Endothelial cell of umbilical vein (primary cell): ENCODE data around the gene ADGB. TPM values are rescaled to one million over a fixed set of nuclear protein-coding genes. Genes with fewer than 3 reads are reported as not detected.

Source experiments
- BruUV-seq: library from RNA; stranded (reverse); fragments of 400-500 nt; replicated peaks from 2 replicates; lab custom pipeline; 2021; lab: Mats Ljungman, UMichigan
- CTCF ChIA-PET: fragments of 300-600, 350-600 bp; sonication (Branson Sonifier 250); formaldehyde crosslinking; loops from one replicate; lab custom pipeline; 2021; ENCODE audit warnings: antibody characterized with exemption, inconsistent platforms; lab: Charles Lee
- POLR2A ChIA-PET: fragments of 300-600, 350-600 bp; sonication (Branson Sonifier 250); formaldehyde crosslinking; loops from one replicate; lab custom pipeline; 2021; ENCODE audit warnings: antibody characterized with exemption, inconsistent platforms; lab: Charles Lee
- DNase-seq: peaks from one replicate; pipeline ENCODE4 v3.0.0-alpha.2; 2011; ENCODE audit warnings: low read depth, low spot score
- FAIRE-seq: peaks from 2 replicates; lab custom pipeline; 2011; peaks lifted over from hg19 to GRCh38; lab: Jason Lieb, UNC
- H2AFZ ChIP-seq: 2 replicates; pipeline ENCODE4 v1.6.0; 2012; ENCODE audit warnings: low read depth, low read length, control low read depth, inconsistent platforms
- H3K27ac ChIP-seq: 2 replicates; pipeline ENCODE4 v1.5.1; 2011; ENCODE audit warnings: low read depth, mild to moderate bottlenecking, control low read depth, low read length, moderate library complexity; ENCODE audit not compliant: insufficient read depth
- H3K27me3 ChIP-seq, 2 experiments: 2 replicates each; pipeline versions ENCODE4 v1.6.0 to v1.6.1; 2011; ENCODE audit warnings: low read length in 2 of 2, mixed read lengths in 1 of 2; ENCODE audit not compliant: control insufficient read depth in 2 of 2, insufficient read depth in 2 of 2
- H3K36me3 ChIP-seq, 2 experiments: 2 replicates in 1 of 2; 3 replicates in 1 of 2; pipeline ENCODE4 v1.5.1; 2011; ENCODE audit warnings: low read length in 2 of 2, mild to moderate bottlenecking in 1 of 2, moderate library complexity in 1 of 2; ENCODE audit not compliant: control insufficient read depth in 2 of 2, insufficient read depth in 2 of 2; ENCODE audit errors: extremely low read depth in 1 of 2
- H3K4me1 ChIP-seq: 3 replicates; pipeline ENCODE4 v1.5.1; 2011; ENCODE audit warnings: mild to moderate bottlenecking, low read length; ENCODE audit not compliant: control insufficient read depth, insufficient read depth; ENCODE audit errors: extremely low read depth
- H3K4me2 ChIP-seq: 2 replicates; pipeline ENCODE4 v1.6.1; 2011; ENCODE audit warnings: low read length, control low read depth, mixed read lengths; ENCODE audit not compliant: insufficient read depth
- H3K4me3 ChIP-seq, 3 experiments: fragments of 200-600 bp in 1 of 3; sonication (generic), shearing (Covaris generic) in 1 of 3; replicated peaks in 1 of 3; 2 replicates each; pipeline ENCODE4 v1.5.1; 2011 to 2016; ENCODE audit warnings: control low read depth in 3 of 3, low read length in 3 of 3, mild to moderate bottlenecking in 2 of 3, inconsistent platforms in 1 of 3, low read depth in 1 of 3, moderate library complexity in 1 of 3; ENCODE audit not compliant: insufficient read depth in 1 of 3
- H3K79me2 ChIP-seq: 2 replicates; pipeline ENCODE4 v1.6.0; 2012; ENCODE audit warnings: low read length, inconsistent platforms; ENCODE audit not compliant: control insufficient read depth, insufficient read depth
- H3K9ac ChIP-seq: replicated peaks from 2 replicates; pipeline ENCODE3; 2011; ENCODE audit warnings: low read length, control low read depth; ENCODE audit not compliant: insufficient read depth; ENCODE audit errors: extremely low read depth
- H3K9me1 ChIP-seq: replicated peaks from 3 replicates; pipeline ENCODE4 v1.6.0; 2011; ENCODE audit warnings: mild to moderate bottlenecking, low read length; ENCODE audit not compliant: control insufficient read depth, insufficient read depth; ENCODE audit errors: extremely low read depth
- H3K9me3 ChIP-seq: replicated peaks from 2 replicates; pipeline ENCODE4 v1.5.1; 2012; ENCODE audit warnings: low read length, inconsistent platforms; ENCODE audit not compliant: control insufficient read depth, insufficient read depth
- H4K20me1 ChIP-seq: replicated peaks from 2 replicates; pipeline ENCODE3; 2011; ENCODE audit warnings: mild to moderate bottlenecking, low read length; ENCODE audit not compliant: control insufficient read depth, insufficient read depth; ENCODE audit errors: extremely low read depth
- CTCF ChIP-seq, 2 donors: IDR thresholded peaks; 1 replicate in 1 of 2; 2 replicates in 1 of 2; pipeline ENCODE4 v1.5.1; 2011; ENCODE audit warnings: low read length in 2 of 2, mild to moderate bottlenecking in 2 of 2, moderate library complexity in 2 of 2, control low read depth in 1 of 2, inconsistent platforms in 1 of 2, low read depth in 1 of 2; ENCODE audit not compliant: insufficient read depth in 1 of 2; ENCODE audit errors: extremely low read depth in 1 of 2
- EZH2 ChIP-seq: IDR thresholded peaks from 2 replicates; pipeline ENCODE4 v1.6.1; 2012; ENCODE audit warnings: borderline replicate concordance, low read depth, mild to moderate bottlenecking, moderate library complexity, low read length, inconsistent platforms; ENCODE audit not compliant: severe bottlenecking
- FOS ChIP-seq: IDR thresholded peaks from 2 replicates; pipeline ENCODE4 v1.6.1; 2011; ENCODE audit warnings: mild to moderate bottlenecking, low read length, moderate library complexity, borderline replicate concordance; ENCODE audit not compliant: insufficient read depth
- GATA2 ChIP-seq: IDR thresholded peaks from 2 replicates; pipeline ENCODE4 v1.7.0; 2011; ENCODE audit warnings: low read depth, mild to moderate bottlenecking, moderate library complexity, mixed read lengths, low read length; ENCODE audit not compliant: insufficient read length, insufficient read depth
- JUN ChIP-seq: IDR thresholded peaks from 2 replicates; pipeline ENCODE4 v1.6.1; 2011; ENCODE audit warnings: borderline replicate concordance, low read depth; ENCODE audit not compliant: insufficient read length, insufficient read depth
- MAX ChIP-seq: IDR thresholded peaks from 2 replicates; pipeline ENCODE4 v1.6.1; 2011; ENCODE audit not compliant: insufficient read depth, insufficient read length
- MYC ChIP-seq: IDR thresholded peaks from one replicate; pipeline ENCODE4 v1.6.1; 2011; ENCODE audit warnings: mild to moderate bottlenecking, low read depth, low read length
- POLR2A ChIP-seq: IDR thresholded peaks from 2 replicates; pipeline ENCODE4 v1.6.1; 2012; ENCODE audit warnings: low read depth, mild to moderate bottlenecking, control low read depth, low read length
- POLR2AphosphoS5 ChIP-seq: IDR thresholded peaks from 2 replicates; pipeline ENCODE4 v1.6.1; 2012; ENCODE audit warnings: low read depth, mild to moderate bottlenecking, control low read depth, low read length, moderate library complexity; ENCODE audit not compliant: insufficient read depth
- dilution Hi-C: fragments of 300-500 bp; cut with MboI; formaldehyde crosslinking; loops from one replicate; pipeline ENCODE4 v1.15.0; 2019; ENCODE audit warnings: low sequenced_read_pairs; ENCODE audit not compliant: extremely low pct_ligation_motif_present
- intact Hi-C: fragments of 100-400 bp; cut with micrococcal nuclease; formaldehyde crosslinking; loops from one replicate; pipeline ENCODE4 v1.10.0; 2022
- polyA plus RNA-seq, 4 experiments: library from polyadenylated mRNA; depleted of rRNA in 3 of 4; stranded (reverse) in 3 of 4; unstranded in 1 of 4; fragments of >200 nt; gene quantifications; 2 replicates each; pipeline versions ENCODE4 v1.2.1 to v1.2.3, GENCODE V29; 2011 to 2012; ENCODE audit warnings: missing spikeins in 1 of 4
- total RNA-seq: library from RNA; stranded (reverse); gene quantifications from 2 replicates; pipeline ENCODE4 v1.2.3, GENCODE V29; 2021

Gene ADGB
- total and polyA plus RNA-seq, 2 donors (not counting 3 experiments of a cell fraction or from before 2014, with no cell fraction given), result not detected

DNA sequence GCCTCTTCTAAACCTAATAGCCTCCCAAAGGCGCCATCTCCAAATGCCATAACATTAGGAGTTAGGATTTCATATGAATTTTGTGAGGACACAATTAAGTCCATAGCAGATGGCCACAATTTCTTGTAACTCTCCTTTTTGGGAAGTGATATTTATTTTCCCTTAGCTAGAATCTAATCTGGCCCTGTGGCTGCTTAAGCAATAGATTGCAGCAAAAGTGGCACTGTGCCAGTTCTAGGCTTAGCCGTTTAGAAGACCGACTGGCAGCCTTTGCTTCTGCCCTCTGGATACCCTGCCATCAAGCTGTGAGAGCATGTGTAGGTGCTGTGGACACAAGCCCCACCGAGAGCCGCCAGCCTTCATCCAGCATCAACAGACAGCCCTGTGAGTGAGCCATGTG is 15.9 kb upstream of the ADGB start:
- Histone ChIP-seq H3K9ac (no peak overlapping the region), H3K4me2 (no peak overlapping the region), H3K79me2 (no peaks in the 10 kb centered on the region), H3K9me3 (no peaks in the 10 kb centered on the region), H3K9me1 (no peaks in the 10 kb centered on the region), H3K4me1 (no peaks in the 10 kb centered on the region), H4K20me1 (no peaks in the 10 kb centered on the region), H3K4me3 (no peak overlapping the region), H3K36me3 (no peaks in the 10 kb centered on the region), H3K27me3 (no peaks in the 10 kb centered on the region), H3K27ac (no peak overlapping the region), H2AFZ (no peak overlapping the region)
- POLR2A ChIA-PET, result no interaction called here
- TF ChIP-seq MYC, result no peak
- TF ChIP-seq EZH2, result no peak
- TF ChIP-seq MAX, result no peak
- no peak for TF ChIP-seq POLR2AphosphoS5
- no peak for TF ChIP-seq POLR2A
- no peak for TF ChIP-seq CTCF (IDR thresholded peaks at IDR 0.05; ENCODE audit: extremely low read depth in 1 of 2, insufficient read depth in 1 of 2, low read depth in 1 of 2, low read length in 2 of 2)
- TF ChIP-seq JUN, result no peak
- TF ChIP-seq FOS, result no peak
- no peak for TF ChIP-seq GATA2
- BruUV-seq, result no TSS peak
- intact Hi-C loops, result loop anchor here (5.0 kb wide), 1 partner anchor 104 kb away; no protein-coding TSS in a partner anchor
- CTCF ChIA-PET, result no interaction called here
- dilution Hi-C loops, result no loop called here
- DNase-seq (no peak), FAIRE-seq (no peak)
